ENCODE data around the gene BSX.

BSX gene

DNA sequence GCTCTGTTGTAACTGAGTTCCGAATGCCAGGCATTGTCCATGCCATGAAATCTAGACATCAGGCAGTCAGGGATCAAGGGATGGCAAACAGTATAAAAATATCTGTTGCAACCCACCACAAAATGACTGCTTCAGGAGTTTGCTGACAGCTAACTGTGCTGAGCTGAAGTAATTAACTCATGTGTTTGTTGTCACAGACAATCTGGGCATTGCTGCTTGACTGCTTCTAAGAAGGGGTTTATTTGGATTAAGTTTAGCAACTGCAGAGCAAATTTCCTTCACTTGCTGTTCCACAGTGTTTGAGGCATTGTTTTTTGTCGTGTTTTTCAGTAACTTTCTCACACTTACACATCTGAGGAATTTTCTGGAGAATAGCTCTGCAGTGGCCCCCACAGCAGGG, 30.4 kb downstream of the BSX start:
- no peak for DNase-seq

- DNase-seq = no peak
These were observed 43.1 kb downstream of the BSX start for GRCh38 chr11:122938557-122938956.

DNA sequence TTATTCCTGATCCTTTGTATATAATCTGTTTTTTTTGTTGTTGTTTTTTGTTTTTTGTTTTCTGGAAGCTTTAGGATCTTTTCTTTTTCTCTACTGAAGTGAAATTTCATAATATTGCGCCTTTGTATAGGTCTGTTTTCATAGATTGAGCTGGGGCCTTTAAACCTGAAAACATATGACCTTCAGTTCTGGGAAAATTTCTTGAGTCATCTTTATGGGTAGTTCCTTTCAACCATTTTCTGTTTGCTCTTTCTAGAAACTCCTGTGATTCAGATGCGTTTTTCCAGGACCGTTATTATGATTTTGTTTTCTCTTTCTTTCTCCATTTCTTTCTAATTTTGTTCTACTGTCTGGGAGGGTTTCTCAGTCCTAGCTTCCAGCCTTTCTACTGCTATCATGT, 43.7 kb downstream of the BSX start:
- DNase-seq = no peak

GRCh38 chr11:122933416-122933815, 48.2 kb downstream of the BSX start:
- no peak for DNase-seq

- no peak for DNase-seq
These were observed 50.1 kb downstream of the BSX start for GRCh38 chr11:122931510-122931909.

Data from SW 1271 (cell line).